ENCODE data around the gene ZNF254.

Gene ZNF254

DNA sequence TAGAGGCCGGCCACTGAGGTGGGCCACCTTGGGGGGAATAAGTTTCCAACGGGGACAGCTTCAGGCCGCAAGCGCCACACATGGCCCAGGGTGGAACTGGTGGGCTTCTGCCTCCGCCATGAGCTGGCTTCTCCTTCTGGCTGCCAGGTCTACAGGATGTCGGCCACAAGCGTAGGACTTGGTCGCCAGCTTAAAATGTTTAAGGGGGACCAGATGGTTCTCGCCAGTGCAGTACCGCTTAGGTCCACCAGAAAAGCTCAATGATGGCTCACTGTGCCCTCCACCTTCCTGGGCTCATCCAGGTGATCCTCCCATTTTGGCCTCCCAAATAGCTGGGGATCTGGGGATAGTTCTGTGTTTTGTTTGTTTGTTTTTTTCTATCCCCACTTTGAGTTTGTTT lies 38.7 kb upstream of the ZNF254 start:
- H2BK120ac ChIP-seq (ENCODE audit: insufficient read depth, low read length, poor library complexity), result no peak overlapping the region
- no peaks in the 10 kb centered on the region for H3K79me2 ChIP-seq (ENCODE audit: control insufficient read depth, insufficient read depth, low read length, poor library complexity)
- DNase-seq, result no peak
- no peaks in the 10 kb centered on the region for H3K79me1 ChIP-seq (ENCODE audit: low read length)
- no peaks in the 10 kb centered on the region for H3K4me1 ChIP-seq (ENCODE audit: control insufficient read depth in 1 of 2, insufficient read depth in 2 of 2, low read length in 2 of 2)
- H3K14ac ChIP-seq (ENCODE audit: low read length), result no peak overlapping the region
- no peak overlapping the region for H4K91ac ChIP-seq (ENCODE audit: low read depth, low read length)
- H2AFZ ChIP-seq (ENCODE audit: insufficient read depth, low read length, poor library complexity), result no peak overlapping the region
- no peak overlapping the region for H2AK5ac ChIP-seq (ENCODE audit: low read length)
- H3K9ac ChIP-seq (ENCODE audit: low read length), result no peak overlapping the region
- H3K27me3 ChIP-seq (ENCODE audit: insufficient read depth, low read length), result no peaks in the 10 kb centered on the region
- no peak overlapping the region for H3K4me2 ChIP-seq (ENCODE audit: low read length)
- H4K8ac ChIP-seq (ENCODE audit: low read depth, low read length), result no peak overlapping the region
- H4K12ac ChIP-seq (ENCODE audit: low read depth, low read length), result no peak overlapping the region
- H3K4ac ChIP-seq (ENCODE audit: low read depth, low read length), result no peak overlapping the region
- H3K36me3 ChIP-seq (ENCODE audit: control insufficient read depth in 1 of 2, insufficient read depth in 2 of 2, low read length in 2 of 2), result peaks cover 44 to 62% of the 10 kb centered on the region in 2 experiments
- H3K9me3 ChIP-seq (ENCODE audit: insufficient read depth, low read depth, low read length), result no peaks in the 10 kb centered on the region
- WGBS (ENCODE audit: extremely low coverage, insufficient coverage, insufficient read length), result no CpG with 5 or more reads among the region's 10 CpGs
- no peak overlapping the region for H3K27ac ChIP-seq (ENCODE audit: low read depth, low read length)
- H3K18ac ChIP-seq (ENCODE audit: low read length), result no peak overlapping the region
- H2BK12ac ChIP-seq (ENCODE audit: low read length), result no peak overlapping the region
- H3K23ac ChIP-seq (ENCODE audit: low read length), result no peak overlapping the region
- no peak overlapping the region for H3K4me3 ChIP-seq (ENCODE audit: low read depth, low read length)
- no peak overlapping the region for H2BK5ac ChIP-seq (ENCODE audit: low read depth, low read length, poor library complexity)

- Histone ChIP-seq H3K4me3 (ENCODE audit: low read depth, low read length) (no peak overlapping the region), H2BK5ac (ENCODE audit: low read depth, low read length, poor library complexity) (no peak overlapping the region), H3K23ac (ENCODE audit: low read length) (no peak overlapping the region), H2BK120ac (ENCODE audit: insufficient read depth, low read length, poor library complexity) (no peak overlapping the region), H3K14ac (ENCODE audit: low read length) (no peak overlapping the region), H3K27ac (ENCODE audit: low read depth, low read length) (no peak overlapping the region), H3K79me1 (ENCODE audit: low read length) (no peaks in the 10 kb centered on the region), H3K18ac (ENCODE audit: low read length) (no peak overlapping the region), H3K4me2 (ENCODE audit: low read length) (no peak overlapping the region), H4K91ac (ENCODE audit: low read depth, low read length) (no peak overlapping the region), H3K79me2 (ENCODE audit: control insufficient read depth, insufficient read depth, low read length, poor library complexity) (no peaks in the 10 kb centered on the region), H3K4me1 (ENCODE audit: control insufficient read depth in 1 of 2, insufficient read depth in 2 of 2, low read length in 2 of 2) (no peaks in the 10 kb centered on the region), H4K12ac (ENCODE audit: low read depth, low read length) (no peak overlapping the region), H3K9ac (ENCODE audit: low read length) (no peak overlapping the region), H4K8ac (ENCODE audit: low read depth, low read length) (no peak overlapping the region), H3K36me3 (ENCODE audit: control insufficient read depth in 1 of 2, insufficient read depth in 2 of 2, low read length in 2 of 2) (peaks cover 42 to 65% of the 10 kb centered on the region in 2 experiments), H3K9me3 (ENCODE audit: insufficient read depth, low read depth, low read length) (no peaks in the 10 kb centered on the region), H3K4ac (ENCODE audit: low read depth, low read length) (no peak overlapping the region), H2BK12ac (ENCODE audit: low read length) (no peak overlapping the region), H3K27me3 (ENCODE audit: insufficient read depth, low read length) (no peaks in the 10 kb centered on the region), H2AFZ (ENCODE audit: insufficient read depth, low read length, poor library complexity) (no peak overlapping the region), H2AK5ac (ENCODE audit: low read length) (no peak overlapping the region)
- WGBS (ENCODE audit: extremely low coverage, insufficient coverage, insufficient read length), result no CpG with 5 or more reads among the region's 1 CpG
- DNase-seq, result no peak
Measured at GRCh38 chr19:24049537-24049936, 37.5 kb upstream of the ZNF254 start.

DNA sequence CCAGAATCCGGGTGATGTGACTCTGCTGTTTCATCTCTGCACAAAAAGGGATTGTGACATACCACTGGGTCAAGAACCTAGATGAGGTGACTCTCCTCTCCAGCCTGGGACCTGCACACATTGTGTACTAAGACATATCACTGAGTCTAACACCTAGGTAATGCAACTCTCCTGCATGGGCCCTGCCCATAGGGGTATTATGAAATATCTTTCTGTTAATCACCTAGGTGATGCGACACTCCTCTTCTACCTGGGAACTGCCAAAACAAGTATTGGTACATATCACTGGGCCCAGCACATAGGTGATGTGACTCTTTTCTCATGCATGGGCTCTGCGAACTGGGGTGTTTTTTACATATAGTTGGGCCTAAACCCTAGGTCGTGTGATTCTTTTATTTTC lies 35.5 kb upstream of the ZNF254 start:
- no peaks in the 10 kb centered on the region for H3K4me1 ChIP-seq (ENCODE audit: control insufficient read depth in 1 of 2, insufficient read depth in 2 of 2, low read length in 2 of 2)
- no peak overlapping the region for H3K4me2 ChIP-seq (ENCODE audit: low read length)
- H3K4ac ChIP-seq (ENCODE audit: low read depth, low read length), result no peak overlapping the region
- H3K79me1 ChIP-seq (ENCODE audit: low read length), result no peaks in the 10 kb centered on the region
- H2BK120ac ChIP-seq (ENCODE audit: insufficient read depth, low read length, poor library complexity), result no peak overlapping the region
- no peaks in the 10 kb centered on the region for H3K79me2 ChIP-seq (ENCODE audit: control insufficient read depth, insufficient read depth, low read length, poor library complexity)
- peaks cover 44 to 74% of the 10 kb centered on the region in 2 experiments for H3K36me3 ChIP-seq (ENCODE audit: control insufficient read depth in 1 of 2, insufficient read depth in 2 of 2, low read length in 2 of 2)
- no peaks in the 10 kb centered on the region for H3K27me3 ChIP-seq (ENCODE audit: insufficient read depth, low read length)
- H3K27ac ChIP-seq (ENCODE audit: low read depth, low read length), result no peak overlapping the region
- H4K8ac ChIP-seq (ENCODE audit: low read depth, low read length), result no peak overlapping the region
- no peak overlapping the region for H2AK5ac ChIP-seq (ENCODE audit: low read length)
- no peak overlapping the region for H3K18ac ChIP-seq (ENCODE audit: low read length)
- no peak overlapping the region for H3K4me3 ChIP-seq (ENCODE audit: low read depth, low read length)
- no peak overlapping the region for H3K23ac ChIP-seq (ENCODE audit: low read length)
- H4K12ac ChIP-seq (ENCODE audit: low read depth, low read length), result no peak overlapping the region
- no peak overlapping the region for H3K14ac ChIP-seq (ENCODE audit: low read length)
- no peak overlapping the region for H4K91ac ChIP-seq (ENCODE audit: low read depth, low read length)
- no CpG with 5 or more reads among the region's 4 CpGs for WGBS (ENCODE audit: extremely low coverage, insufficient coverage, insufficient read length)
- H3K9me3 ChIP-seq (ENCODE audit: insufficient read depth, low read depth, low read length), result no peaks in the 10 kb centered on the region
- no peak overlapping the region for H2BK5ac ChIP-seq (ENCODE audit: low read depth, low read length, poor library complexity)
- peak; percentile 91 to 96 for DNase-seq
- H2AFZ ChIP-seq (ENCODE audit: insufficient read depth, low read length, poor library complexity), result no peak overlapping the region
- H2BK12ac ChIP-seq (ENCODE audit: low read length), result no peak overlapping the region
- no peak overlapping the region for H3K9ac ChIP-seq (ENCODE audit: low read length)

- H4K8ac ChIP-seq (ENCODE audit: low read depth, low read length), result no peak overlapping the region
- no peak overlapping the region for H2BK120ac ChIP-seq (ENCODE audit: insufficient read depth, low read length, poor library complexity)
- H2BK12ac ChIP-seq (ENCODE audit: low read length), result no peak overlapping the region
- no peaks in the 10 kb centered on the region for H3K27me3 ChIP-seq (ENCODE audit: insufficient read depth, low read length)
- no peaks in the 10 kb centered on the region for H3K4me1 ChIP-seq (ENCODE audit: control insufficient read depth in 1 of 2, insufficient read depth in 2 of 2, low read length in 2 of 2)
- H3K27ac ChIP-seq (ENCODE audit: low read depth, low read length), result no peak overlapping the region
- no CpG with 5 or more reads among the region's 3 CpGs for WGBS (ENCODE audit: extremely low coverage, insufficient coverage, insufficient read length)
- no peak for DNase-seq
- H3K79me2 ChIP-seq (ENCODE audit: control insufficient read depth, insufficient read depth, low read length, poor library complexity), result no peaks in the 10 kb centered on the region
- no peaks in the 10 kb centered on the region for H3K79me1 ChIP-seq (ENCODE audit: low read length)
- H3K18ac ChIP-seq (ENCODE audit: low read length), result no peak overlapping the region
- H4K91ac ChIP-seq (ENCODE audit: low read depth, low read length), result no peak overlapping the region
- H3K36me3 ChIP-seq (ENCODE audit: control insufficient read depth in 1 of 2, insufficient read depth in 2 of 2, low read length in 2 of 2), result peaks cover 34 to 70% of the 10 kb centered on the region in 2 experiments
- no peaks in the 10 kb centered on the region for H3K9me3 ChIP-seq (ENCODE audit: insufficient read depth, low read depth, low read length)
- H3K4me2 ChIP-seq (ENCODE audit: low read length), result no peak overlapping the region
- H3K4ac ChIP-seq (ENCODE audit: low read depth, low read length), result no peak overlapping the region
- no peak overlapping the region for H2BK5ac ChIP-seq (ENCODE audit: low read depth, low read length, poor library complexity)
- no peak overlapping the region for H3K23ac ChIP-seq (ENCODE audit: low read length)
- no peak overlapping the region for H3K14ac ChIP-seq (ENCODE audit: low read length)
- no peak overlapping the region for H2AK5ac ChIP-seq (ENCODE audit: low read length)
- no peak overlapping the region for H3K4me3 ChIP-seq (ENCODE audit: low read depth, low read length)
- H2AFZ ChIP-seq (ENCODE audit: insufficient read depth, low read length, poor library complexity), result no peak overlapping the region
- no peak overlapping the region for H3K9ac ChIP-seq (ENCODE audit: low read length)
- H4K12ac ChIP-seq (ENCODE audit: low read depth, low read length), result no peak overlapping the region
Measured at GRCh38 chr19:24052811-24053210, 34.2 kb upstream of the ZNF254 start.
